Activated T-cell treated with anti-CD3 and anti-CD28 coated beads, Interleukin-2, amount 50 U/mL, for 48 hours (primary cell): ENCODE measurements around the gene ECPAS.
"Not testable (repeated sequence)": the region's sequence is repeated elsewhere in the genome, so short reads cannot be mapped to it uniquely, and the experiment has no call there.

ENCODE experiments used
- DNase-seq, 2 experiments: peaks; one replicate each; pipeline ENCODE4 v3.0.0-alpha.2; 2020

Gene ECPAS

DNA sequence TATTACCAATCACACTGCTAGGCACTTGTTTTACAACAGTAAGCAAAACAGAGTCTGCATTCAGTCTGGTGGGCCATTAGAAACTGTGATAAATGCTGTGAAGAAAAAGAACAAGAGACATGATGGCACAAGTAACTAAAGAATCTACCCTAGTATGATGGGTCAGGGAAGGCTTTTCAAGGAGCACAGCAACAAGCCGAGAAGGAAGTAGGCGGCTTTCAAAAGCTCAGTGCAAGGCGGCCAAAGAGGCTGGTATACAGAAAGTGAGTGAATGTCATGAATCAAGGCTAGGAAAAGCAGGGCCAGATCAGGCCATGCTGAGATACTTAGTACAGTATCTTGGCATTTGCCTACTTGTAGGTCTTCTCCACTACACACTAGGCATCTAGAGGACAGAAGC, 76.4 kb downstream of the ECPAS start:
- no peak for DNase-seq

DNA sequence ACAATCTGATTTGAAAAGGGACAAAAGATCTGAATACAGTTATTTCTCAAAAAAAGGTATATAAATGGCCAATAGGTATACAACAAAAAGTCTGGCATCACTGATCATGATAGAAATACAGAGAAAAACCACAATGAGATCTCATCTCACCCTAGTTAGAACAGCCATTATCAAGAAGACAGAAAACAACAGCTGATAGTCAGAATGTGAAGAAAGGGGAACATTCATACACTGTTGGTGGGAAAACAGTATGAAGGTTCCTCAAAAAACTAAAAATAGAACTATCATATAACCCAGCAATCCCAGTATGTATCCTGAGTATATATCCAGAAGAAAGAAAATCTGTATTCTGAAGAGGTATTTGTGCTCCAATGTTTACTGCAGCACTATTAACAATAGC, 78.5 kb downstream of the ECPAS start:
- DNase-seq, result no peak

DNA sequence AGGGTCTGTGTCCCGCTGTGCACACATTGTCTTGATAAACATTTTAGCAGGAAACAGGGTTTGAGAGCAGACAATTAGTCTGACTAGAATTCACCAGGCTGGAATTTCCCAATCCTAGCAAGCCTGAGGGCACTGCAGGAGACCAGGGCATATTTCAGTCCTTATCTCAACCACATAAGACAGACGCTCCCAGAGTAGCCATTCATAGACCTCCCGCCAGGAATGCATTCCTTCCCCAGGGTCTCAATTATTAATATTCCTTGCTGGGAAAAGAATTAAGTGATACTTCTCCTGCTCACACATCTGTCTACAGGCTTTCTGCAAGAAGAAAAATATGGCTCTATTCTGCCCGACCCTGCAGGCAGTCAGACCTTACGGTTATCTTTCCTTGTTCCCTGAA, 82.7 kb downstream of the ECPAS start:
- DNase-seq, result not testable (repeated sequence)

DNA sequence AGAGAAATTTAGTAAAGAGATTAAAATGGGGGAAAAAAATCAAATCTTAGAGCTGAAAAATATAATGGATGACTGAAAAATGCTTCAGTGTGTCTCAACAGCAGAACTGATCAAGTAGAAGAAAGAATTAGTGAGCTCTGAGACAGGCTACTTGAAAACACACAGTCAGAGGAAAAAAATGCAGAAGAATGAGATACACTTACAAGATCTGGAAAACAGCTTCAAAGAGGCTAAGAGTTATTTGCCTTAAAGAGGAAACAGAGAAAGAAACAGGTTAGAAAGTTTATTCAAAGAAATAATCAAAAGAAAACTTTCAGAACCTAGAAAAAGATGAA, 83.7 kb downstream of the ECPAS start:
- DNase-seq, result no peak

DNA sequence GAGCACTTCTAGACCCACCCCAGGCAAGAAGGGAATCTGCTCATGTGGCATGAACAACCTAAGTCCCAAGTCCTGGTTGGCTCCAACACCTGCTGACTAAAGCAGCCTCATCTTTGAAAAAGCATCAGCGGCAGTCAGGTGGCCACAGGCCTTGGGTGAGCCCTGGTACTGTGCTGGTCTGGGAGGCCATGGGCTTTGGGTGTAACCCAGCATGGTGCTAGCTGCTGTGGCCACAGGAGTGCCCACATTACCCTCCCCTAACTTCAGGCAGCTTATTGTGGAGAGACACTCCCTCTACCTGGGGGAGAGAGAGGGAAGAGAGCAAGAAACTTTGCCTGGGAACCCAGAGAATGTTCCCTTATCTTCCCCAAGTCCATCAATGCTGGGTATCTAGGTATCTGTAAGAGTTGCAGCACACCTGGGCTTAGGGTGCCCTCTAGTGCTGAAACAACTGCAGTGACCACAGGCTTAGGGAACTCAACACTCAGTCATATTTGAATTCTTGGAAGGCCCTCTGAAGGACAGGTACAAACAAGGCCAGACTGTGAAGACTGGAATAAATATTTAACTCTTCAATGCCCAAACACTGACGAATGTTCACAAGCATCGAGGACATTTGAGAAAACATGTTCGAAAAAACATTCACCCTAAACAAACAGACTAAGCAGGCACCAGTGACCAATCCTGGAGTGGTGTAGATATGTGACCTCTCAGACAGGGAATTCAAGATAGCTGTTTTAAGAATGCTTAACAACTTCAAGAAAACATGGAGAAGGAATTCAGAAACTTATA, 84.2 kb downstream of the ECPAS start:
- DNase-seq, result peak in 1 of 2 experiments; percentile 26

DNA sequence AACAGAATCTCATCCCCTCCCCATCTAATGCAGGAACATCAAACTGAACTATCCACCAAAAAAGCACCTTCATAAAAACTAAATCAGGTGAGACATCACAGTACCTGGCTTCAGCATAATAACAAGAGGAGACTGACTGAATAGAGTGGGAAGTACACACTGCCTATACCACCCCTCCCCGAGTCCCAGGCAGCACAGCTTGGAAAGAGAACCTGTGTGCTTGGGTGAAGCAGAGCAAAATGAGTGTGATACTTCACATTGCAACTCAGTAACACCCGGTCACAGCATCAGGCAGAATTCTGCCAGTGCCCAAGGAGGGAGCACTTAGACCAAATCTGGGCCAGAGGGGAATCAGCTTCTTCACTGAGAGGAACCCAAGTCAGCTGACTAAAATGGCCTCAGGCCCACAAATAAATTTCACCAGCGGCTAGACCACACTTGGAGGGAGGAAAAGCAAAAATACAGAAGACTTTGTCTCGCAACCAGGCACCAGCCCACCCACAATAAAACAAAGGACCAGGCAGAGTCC, 84.9 kb downstream of the ECPAS start:
- DNase-seq, result no peak

DNA sequence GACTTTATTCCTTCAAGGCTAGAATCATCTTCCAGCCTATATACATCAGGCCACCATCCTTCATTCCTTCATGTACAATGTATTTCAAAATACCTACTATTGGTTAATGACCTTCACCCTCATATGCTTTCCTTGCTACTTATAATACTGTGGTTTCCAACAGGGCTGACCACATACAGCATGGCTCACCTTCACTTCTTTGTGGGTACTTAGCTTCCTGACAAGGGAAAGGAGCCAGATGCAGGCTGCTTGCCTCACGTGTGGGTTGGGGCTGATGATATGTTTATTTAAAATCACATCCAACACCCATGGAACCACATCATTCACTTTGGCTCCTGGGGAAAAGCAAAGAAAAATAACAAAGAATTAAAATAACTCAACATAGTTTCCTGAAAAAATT, 90.2 kb downstream of the ECPAS start:
- DNase-seq, result no peak

DNA sequence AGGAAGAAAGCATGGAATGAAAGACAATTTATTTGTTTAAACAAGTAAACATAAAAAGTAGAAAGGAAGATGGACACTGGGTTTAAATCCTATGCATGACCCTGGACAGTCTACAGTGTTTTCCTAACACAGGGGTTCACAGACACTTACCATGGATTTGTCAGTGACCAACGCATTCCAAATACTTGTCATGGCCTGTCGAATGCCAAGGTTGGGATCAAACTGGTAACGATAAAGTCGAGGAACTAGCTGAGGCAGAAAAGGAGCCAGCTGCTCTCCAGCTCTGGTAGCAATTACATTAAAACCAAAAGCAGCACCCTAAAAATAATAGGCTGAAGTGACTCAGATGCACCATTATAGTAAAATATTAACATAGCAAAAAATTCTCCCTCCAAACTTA, 94.8 kb downstream of the ECPAS start:
- no peak for DNase-seq

DNA sequence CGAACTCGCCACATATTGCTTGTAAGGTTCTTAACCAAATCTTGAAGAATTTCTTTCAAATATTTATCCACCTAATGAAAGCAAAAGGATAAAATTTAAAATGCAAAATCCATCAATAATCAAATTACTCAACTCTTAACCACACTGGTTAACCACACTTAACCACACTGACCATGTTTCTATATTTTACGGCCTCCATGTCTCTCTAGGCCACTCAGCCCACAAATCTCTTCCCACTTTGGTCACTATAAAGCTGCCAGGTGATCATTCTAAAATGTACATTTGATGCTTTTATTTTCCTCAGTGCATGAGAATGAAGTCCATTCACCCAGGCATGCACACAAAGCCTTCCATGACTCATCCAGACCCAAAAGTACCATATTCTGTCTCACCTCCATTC, 97.8 kb downstream of the ECPAS start:
- DNase-seq, result no peak

DNA sequence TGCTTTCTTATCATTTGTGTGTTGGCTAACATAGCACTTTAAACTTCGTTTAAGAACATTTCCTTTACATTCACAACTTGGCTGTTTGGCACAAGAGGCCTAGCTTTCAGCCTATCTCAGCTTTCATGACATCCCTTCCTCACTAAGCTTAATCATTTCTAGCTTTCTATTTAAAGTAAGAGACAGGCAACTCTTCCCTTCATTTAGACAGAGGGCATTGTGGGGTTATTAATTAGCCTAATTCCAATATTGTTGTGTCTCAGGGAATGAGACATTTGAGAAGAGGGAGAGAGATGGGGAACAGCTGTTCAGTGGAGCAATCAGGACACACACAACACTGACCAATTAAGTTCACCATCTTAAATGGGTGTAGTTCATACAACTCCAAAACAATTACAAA, 103.2 kb downstream of the ECPAS start:
- DNase-seq, result no peak

DNA sequence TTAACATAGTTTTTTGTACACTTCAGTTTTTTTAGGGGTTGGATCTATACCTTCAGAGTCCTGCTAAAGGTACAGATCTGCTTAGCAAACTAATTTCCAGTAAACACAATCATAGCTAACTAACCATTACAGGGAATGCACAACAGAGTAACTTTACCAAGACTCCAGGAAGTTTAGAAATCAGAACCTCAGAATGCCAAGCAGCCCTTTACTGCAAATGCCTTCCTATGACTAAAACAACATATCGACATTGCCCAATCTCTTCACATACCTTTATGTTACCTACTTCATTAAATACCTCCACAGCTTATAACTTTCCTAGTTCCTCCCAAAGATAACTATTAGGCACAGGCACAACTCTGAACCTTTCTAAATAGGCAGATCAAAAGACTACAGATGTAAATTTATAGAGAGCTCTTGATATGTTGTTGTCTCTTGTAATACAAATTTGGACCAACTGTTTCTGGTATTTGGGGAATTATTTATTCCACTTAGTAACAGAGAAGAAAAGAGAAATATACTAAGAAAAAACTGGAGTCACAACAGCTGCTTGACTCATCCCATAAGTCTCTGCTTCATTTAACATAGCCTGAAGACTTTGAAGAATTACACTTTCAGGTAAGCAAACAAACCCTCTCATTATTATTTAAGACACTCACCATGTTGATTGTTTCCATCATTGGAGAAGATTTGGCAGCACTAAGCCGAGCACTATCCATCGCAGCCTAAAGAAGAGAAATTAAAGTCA, 108.2 kb downstream of the ECPAS start:
- DNase-seq, result no peak

DNA sequence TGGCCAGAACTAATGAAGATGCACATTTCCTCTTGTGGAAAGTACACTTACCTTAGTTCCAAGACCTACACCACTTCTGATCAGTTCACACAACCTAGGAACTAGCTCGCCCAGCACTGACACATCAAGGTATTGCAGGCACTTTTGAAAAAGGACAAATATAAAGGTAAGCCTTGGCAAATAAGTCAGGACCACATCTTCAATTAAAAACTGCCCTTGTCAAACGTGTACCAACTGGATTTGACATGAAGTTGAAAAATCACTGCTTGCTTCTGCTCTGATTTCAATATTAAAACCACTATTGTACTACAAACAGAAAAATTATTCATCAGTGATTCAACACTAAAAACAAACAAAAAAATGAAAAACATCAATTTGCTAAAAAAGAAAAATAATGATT, 109.1 kb downstream of the ECPAS start:
- no peak for DNase-seq

DNA sequence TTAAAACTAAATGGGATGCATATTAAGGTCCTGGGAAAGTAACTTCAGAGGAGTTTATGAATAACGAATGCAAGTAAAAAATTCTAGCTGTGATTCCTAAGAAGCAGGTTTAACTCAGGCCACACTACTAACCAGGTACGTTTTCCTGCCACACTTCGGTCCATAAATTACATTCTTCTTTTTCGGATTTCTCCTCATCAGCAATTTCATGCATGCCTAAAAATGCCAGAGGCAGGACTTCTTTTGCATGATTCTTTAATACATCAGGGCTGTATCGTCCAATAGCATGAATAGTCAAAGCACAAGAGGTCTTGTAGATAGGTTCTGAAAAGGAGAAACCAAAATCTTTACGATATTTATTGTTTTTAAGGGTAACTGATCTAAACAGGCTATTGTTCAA, 111.9 kb downstream of the ECPAS start:
- no peak for DNase-seq

DNA sequence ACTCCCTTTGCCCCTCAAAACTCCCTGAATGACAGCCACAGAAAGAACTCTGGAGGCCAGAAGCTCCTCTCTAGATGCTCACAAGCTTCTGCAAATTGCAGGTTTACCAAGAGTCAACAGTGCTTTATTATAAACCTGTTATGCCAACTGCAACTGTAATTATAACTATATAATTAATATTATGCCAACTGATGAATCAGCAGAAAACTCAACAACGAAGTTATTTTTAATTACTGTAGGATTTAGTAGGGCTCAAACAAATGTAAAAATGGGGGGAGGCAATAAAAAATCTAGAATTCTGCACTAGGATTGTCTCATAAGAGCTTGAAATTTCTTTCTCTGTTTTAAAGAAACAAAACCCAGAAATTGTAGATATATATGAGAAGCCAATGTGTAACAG, 117.2 kb downstream of the ECPAS start:
- DNase-seq, result no peak

DNA sequence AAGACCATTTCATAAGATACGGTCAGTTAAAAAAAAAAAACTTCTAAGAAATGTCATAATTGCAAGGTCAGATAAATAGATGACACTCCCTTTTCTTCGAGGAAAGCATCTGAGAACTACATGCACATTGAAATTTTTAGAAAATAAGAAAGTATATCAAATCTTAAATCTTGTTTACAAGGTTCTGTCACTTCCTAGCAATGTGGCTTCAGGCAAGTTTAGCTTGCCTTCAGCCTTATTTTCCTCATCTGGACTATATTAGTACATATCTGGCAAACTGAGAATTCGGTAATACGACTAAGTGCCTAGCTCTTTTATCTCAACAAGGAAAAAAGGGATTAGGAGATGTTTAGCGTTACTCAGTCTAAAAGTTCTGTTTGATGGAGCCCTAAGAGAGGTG, 121.7 kb downstream of the ECPAS start:
- no peak for DNase-seq

DNA sequence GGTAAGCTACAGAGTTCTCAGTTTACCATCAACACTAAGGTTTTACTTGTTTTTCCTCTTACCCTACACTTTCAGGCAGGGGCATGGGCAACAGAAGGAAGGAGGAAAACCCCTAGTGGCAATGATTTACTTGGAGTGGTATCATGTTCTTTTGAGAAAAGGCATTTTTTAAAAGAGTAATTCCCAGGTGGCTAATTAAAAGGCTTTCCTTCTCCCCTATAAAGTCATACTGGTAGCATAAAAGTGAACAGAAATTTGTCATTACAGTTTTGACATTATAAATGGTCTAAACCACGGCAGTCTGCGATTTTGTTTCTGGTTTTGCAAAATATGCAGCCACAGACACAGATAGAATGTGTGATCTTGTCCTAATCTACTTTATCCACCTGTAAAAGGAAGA, 123.3 kb downstream of the ECPAS start:
- DNase-seq, result no peak

DNA sequence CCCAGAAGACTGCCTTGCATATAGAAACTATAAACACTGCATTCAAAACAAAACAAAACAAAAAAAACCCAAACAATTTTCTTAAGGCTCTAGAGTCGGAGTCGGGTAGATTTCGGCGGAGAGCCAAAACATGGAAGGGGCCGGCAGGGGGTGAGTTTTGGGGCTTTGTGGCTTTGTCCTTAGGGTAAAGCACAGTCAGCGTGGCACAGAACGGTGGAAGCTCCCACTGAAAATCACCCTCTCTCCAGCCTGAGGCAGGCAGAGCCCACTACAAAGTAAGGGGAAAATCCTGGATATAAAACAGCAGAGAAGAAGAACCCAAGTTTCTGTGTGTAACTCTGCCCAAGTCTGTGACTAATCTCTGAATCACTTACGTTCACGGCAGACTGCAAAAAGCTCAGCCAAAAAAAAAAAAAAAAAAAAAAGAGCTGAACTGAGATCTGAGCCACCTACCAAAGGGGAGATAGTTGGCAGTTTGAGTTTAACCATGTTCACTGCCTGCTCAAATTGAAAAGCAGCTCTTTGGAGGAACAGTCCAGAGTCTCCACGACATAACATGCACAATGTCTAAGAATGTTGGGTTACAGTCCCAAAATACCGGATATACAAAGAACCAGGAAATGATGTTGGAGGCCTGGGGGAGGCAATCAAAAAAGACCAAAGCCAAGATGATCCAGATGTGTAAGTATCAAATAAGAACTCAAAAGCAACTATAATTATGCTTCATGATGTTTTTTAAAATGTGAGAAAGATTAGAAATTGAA, 127.5 kb downstream of the ECPAS start:
- no peak for DNase-seq

DNA sequence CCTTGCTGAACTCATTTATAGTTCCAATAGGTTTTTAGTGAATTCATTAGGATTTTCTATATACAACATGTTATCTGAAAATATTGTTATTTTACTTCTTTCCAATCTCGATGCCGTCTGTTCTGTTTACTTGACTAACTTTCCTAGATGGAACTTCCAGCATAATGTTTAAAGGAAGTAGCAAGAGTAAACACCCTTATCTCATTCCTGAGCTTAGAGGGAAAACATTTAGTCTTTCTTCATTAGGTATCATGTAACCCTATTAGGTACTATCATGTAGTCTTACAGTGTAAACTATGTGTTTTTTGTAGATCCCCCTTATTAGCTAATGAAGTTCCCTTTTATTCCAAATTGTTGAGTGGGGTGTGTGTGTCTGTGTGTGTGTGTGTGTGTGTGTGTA, 131.6 kb downstream of the ECPAS start:
- DNase-seq, result no peak

DNA sequence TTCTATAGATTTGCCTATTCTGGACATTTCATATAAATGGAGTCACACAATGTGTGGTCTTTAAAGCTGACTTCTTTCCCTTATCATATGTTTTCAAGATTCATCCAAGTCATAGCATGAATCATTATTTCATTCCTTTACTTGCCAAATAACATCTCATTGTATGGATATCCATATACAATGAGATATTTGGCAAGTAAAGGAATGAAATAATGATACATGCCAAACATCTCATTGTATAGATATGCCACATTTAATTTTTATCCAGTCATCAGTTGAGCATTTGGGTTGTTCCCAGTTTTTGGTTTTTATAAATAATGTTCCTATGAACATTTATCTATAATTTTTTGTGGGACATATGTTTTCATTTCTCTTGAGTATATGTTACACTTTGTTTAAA, 133.6 kb downstream of the ECPAS start:
- no peak for DNase-seq

DNA sequence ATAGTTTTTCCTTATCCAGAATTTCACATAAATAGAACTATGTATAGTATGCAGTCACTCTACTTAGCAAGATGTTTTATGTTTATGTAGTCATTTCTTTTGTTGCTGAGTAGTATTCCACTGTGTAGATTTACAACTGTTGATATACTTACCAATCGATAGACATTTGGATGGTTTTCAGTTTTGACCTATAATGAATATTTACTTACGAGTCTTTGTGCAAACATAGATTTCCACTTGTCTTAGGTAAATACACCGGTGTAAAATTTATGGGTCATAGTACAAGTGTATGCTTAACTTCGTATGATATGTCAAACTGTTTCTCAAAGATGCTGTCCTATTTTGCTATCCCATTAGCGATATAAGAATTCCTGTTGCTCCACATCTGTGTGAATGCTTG, 134.4 kb downstream of the ECPAS start:
- no peak for DNase-seq

DNA sequence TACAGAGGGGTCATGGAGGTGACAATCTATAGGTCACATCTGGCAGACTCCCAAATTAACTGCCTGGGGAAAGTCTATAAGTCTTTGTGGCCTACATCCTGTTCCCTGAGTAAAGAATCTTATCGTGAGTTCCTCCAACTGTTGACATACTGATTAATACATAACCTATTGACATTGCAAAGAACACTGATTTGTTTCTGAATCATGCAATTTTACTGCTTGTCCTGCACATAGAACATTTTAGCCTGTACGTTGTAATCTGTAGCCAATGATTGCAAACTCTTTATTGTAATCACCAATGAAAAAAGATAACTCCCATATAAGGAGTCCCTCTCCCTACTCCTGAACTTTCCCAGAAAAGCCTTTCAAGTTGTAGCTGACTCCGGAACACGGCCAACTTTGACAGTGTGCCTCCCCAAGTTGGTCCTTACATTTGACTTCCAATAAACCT, 135.3 kb downstream of the ECPAS start:
- DNase-seq, result no peak

DNA sequence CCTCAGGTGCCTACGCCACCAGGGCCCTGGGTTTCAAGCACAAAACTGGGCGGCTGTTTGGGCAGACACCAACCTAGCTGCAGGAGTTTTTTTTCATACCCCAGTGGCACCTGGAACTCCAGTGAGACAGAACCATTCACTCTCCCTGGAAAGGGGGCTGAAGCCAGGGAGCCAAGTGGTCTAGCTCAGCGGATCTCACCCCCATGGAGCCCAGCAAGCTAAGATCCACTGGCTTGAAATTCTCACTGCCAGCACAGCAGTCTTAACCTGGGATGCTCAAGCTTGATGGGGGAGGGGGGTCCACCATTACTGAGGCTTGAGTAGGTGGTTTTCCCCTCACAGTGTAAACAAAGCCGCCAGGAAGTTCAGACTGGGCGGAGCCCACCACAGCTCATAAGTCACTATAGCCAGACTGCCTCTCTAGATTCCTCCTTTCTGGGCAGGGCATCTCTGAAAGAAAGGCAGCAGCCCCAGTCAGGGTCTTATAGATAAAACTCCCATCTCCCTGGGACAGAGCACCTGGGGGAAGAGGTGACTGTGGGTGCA, 149.8 kb downstream of the ECPAS start:
- not testable (repeated sequence) for DNase-seq

DNA sequence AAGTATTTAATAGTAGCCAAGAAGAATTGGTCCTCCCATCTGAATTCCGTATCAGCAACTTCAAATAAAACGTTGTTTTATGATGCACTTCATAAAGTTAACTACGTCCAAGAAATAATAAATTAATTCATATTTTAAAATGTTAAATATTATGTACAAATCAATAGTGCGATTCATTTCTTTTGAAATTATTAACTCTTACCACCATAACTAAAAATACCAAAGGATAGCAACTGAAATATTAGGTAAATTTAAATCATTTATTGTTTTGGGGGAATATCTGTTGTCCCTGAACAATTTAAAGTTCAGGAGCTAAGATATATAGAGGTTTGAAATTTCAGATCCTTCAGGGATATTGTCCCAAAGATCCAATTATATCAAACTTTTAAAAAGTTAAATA, 154.1 kb downstream of the ECPAS start, which contains the start of gene OR2K2:
TSS of gene OR2K2 (minus strand) at position 101 of the 400 bp plus-strand sequence. CDS start 1,791 bp downstream, outside the sequence.
- no peak for DNase-seq
